ENCODE results near the gene ATP1A2.
"Not testable (repeated sequence)": the region's sequence is repeated elsewhere in the genome, so short reads cannot be mapped to it uniquely, and the experiment has no call there.

The ATP1A2 gene

DNA sequence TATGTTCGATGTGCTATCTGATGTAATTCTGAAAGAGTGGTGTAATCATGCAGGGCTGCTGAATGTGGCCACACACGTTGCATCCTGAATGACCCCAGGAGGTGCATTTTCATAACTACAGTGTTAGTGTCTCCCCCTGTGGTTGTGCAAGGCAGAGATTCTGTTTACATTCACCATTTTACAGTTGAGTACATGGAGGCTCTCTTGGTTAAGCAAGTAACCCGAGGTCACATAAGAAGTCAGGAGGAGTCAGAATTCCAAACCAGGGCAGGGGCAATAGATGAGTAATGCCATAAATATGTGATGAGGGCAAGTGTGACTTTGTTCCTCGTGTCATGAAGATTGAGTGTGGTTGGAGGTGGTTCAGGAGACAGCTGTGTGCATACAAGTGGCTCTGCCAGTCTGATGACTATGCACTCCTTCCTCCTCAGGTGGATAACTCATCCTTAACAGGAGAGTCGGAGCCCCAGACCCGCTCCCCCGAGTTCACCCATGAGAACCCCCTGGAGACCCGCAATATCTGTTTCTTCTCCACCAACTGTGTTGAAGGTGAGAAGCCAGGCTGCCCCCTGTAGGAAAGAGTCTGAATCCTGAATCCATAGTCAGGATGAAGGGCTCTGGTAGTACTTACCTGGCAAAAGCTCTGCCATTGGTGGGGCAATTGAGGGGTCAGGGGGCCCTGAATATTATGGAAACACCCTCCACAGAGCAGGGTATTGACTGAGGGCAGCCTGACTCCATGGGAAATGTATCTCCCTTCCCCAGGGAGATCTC, 9.3 kb downstream of the ATP1A2 start:
- no peak for DNase-seq (ENCODE audit: low read depth)

DNA sequence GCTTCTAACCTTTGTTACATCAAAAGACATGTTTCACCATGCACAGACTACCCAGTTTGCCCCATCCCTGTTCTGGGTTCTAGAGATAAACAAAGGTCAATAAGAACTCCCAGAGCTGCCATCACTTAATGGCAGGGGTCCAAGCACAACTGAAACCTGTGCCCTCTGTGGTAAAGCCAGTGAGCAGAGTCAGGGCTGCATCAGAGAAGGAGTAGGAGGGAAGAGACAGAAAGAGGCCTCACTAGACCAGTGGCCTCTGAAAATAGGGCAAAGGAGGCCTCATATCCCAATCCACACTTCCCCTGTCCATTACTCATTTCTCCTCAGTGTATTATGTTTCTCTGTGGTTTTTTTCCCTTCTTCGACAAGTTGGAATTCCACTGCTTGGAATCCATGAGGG, 10.2 kb downstream of the ATP1A2 start:
- DNase-seq (ENCODE audit: low read depth) = no peak

DNA sequence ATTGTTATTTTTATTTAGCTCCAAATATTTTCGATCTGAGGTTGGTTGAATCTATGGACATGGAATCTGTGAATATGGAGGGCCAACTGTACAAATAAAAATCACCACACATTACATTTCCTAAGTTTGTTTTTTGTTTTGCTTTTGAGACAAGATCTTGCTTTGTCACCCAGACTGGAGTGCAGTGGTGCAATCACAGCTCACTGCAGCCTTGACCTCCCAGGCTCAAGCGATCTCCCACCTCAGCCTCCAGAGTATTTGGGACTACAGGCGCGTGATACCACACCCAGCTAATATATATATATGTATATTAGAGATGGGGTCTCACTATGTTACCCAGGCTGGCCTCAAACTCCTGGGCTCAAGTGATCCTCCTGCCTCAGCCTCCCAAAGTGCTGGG, 10.8 kb downstream of the ATP1A2 start:
- DNase-seq (ENCODE audit: low read depth) = not testable (repeated sequence)

DNA sequence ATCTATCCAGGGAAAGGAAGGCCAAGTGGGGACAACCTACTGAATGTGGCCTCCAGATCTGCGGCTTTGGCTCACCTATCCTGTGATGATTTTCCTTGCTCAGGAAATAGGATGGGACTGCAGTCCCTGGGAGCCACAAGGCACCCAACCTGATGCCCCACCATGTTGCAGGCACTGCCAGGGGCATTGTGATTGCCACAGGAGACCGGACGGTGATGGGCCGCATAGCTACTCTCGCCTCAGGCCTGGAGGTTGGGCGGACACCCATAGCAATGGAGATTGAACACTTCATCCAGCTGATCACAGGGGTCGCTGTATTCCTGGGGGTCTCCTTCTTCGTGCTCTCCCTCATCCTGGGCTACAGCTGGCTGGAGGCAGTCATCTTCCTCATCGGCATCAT, 11.8 kb downstream of the ATP1A2 start:
- DNase-seq (ENCODE audit: low read depth) = no peak

DNA sequence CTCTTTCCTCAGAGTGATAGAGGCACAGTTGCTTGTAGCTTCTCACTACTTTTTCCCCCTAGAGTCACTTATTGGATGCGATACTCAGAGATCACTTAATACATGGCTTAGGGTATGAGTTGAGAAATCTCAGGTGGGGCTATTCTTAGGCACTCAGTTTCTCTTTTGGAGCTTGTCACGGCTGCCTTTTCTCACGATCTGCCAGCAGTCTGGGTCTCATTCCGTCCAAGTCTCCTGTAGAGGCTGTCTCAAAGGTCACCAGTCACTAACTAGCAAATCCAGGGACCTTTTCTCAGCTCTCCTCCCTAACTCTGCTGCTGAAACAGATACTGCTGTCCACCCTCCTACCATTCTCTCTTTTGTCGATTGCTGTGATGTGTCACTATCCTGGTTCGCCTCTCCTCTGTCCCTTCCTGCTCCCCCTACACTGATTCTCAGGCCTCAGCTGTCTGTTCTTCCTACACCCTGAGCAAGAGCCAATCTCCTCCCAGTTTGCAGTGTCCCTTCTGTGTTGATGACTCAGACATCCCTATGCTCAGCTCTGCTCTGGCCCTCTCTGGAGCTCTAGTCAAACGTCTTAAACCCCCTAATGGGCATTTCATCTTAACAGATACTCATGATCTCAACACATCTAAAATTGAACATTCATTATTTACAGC, 12.4 kb downstream of the ATP1A2 start:
- DNase-seq (ENCODE audit: low read depth) = no peak

DNA sequence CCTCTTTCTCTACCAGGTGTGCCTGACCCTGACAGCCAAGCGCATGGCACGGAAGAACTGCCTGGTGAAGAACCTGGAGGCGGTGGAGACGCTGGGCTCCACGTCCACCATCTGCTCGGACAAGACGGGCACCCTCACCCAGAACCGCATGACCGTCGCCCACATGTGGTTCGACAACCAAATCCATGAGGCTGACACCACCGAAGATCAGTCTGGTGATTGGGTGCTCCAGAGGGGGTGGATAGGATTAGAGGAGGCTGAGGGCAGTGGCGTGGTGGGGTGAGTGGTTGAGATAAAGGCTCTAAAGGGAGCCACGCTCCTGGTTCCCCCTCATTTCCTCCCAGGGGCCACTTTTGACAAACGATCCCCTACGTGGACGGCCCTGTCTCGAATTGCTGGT, 13.1 kb downstream of the ATP1A2 start:
- no peak for DNase-seq (ENCODE audit: low read depth)

DNA sequence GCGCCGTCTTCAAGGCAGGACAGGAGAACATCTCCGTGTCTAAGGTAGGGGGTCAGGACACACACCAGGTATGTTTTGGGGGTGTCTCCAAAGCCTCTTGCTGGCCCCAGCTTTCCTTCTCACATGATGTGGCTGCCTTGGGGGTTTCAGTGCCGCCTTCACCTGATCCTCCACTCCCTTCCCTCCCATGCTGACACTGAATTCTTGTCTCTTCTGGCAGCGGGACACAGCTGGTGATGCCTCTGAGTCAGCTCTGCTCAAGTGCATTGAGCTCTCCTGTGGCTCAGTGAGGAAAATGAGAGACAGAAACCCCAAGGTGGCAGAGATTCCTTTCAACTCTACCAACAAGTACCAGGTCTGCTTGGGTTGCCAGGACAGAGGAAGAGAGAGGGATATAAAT, 13.5 kb downstream of the ATP1A2 start:
- DNase-seq (ENCODE audit: low read depth) = no peak

DNA sequence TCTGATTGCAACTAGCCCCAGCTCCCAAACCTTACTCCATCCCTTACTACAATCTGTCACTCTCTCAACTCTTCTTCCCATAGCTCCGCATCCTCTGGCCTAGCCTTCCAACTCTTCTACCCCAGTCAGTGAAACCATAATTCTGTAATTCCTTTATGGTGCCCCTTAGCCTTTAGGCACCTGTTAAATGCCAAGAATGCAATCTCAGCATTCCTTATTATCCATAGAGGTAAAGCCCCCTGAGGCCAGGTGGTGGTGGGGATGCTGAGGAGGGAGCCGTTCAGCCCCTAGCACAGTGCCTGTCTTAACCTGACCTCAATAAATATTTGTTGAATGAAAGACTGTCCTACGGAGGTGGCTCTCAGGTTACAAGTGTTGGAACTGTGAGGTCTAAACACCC, 14.0 kb downstream of the ATP1A2 start:
- no peak for DNase-seq (ENCODE audit: low read depth)

DNA sequence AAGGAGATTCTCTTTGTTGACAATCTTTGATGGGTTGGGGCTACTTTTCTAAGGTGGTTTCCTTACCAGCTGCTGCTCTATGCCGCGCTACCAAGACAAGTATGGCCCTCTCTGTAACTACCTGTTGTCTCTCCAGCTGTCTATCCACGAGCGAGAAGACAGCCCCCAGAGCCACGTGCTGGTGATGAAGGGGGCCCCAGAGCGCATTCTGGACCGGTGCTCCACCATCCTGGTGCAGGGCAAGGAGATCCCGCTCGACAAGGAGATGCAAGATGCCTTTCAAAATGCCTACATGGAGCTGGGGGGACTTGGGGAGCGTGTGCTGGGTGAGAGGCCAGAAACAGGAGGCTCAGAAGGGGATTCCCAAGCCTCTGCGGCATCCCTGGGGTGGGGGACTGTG, 14.4 kb downstream of the ATP1A2 start:
- no peak for DNase-seq (ENCODE audit: low read depth)

DNA sequence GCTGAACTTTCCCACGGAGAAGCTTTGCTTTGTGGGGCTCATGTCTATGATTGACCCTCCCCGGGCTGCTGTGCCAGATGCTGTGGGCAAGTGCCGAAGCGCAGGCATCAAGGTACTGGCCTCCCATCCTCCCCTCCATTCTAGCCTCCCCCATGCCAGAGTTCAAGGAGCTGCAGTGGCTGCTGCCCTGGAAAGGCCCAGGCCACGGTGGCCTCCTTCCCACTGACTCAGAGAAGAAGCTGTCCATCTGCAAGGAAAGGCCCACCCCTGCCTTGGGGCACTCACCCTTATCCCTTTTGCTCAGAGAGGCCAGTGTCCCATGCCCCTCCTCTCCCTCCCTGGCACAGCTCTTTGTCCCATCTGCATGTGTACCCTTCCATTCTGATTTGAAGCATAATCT, 14.9 kb downstream of the ATP1A2 start:
- no peak for DNase-seq (ENCODE audit: low read depth)

DNA sequence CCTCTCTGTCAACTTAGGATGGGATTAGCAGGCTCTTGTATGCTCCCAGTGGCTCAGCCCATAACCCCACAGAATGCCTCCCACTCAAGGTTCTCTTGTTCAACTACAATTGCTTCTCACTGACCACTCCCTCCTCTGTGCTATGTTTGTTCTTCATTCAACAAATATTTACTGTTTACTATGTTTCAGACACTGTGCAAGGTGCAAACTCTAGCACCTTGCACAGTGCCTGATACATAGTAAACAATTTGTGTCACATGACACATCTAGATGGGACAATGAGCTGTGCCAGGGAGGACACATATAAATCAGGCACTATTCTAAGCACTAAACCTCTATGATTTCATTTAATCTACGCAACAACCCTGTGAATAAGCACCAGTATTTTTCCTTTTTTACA, 15.4 kb downstream of the ATP1A2 start:
- no peak for DNase-seq (ENCODE audit: low read depth)

DNA sequence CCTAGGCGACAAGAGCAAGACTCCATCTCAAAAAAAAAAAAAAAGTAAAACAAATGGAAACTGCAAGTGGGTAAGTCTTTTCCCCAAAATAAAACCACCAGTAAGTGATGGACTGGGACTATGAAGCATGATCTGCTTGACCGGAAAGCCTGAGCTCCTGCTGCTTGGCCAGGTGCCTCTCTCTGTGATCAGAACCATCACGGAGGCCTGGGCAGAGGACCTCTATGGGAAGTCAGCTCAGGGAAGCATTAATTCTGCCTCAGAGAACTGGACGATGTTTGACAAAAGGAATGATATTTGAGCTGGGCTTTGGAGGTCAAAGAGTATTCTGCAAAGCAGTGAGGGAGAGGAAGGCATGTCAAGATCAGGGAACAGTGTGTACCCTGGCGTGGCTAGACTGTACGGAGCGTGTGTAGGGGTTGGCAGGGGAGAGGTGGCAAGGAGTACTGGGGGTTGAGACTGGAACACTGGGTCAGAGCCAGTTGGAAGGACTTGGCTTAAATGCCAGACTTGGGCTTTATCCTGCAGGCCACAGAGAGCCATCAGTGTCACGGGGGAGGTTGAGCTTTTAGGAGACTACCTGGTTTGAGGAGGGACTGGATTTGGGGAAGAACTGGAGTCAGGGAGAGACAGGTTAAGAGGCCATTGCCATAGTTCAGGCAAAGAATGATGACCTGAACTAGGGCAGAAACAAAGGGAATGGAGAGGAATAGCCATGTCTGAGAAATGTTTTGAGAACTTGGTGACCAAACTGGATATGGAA, 16.4 kb downstream of the ATP1A2 start:
- no peak for DNase-seq (ENCODE audit: low read depth)

DNA sequence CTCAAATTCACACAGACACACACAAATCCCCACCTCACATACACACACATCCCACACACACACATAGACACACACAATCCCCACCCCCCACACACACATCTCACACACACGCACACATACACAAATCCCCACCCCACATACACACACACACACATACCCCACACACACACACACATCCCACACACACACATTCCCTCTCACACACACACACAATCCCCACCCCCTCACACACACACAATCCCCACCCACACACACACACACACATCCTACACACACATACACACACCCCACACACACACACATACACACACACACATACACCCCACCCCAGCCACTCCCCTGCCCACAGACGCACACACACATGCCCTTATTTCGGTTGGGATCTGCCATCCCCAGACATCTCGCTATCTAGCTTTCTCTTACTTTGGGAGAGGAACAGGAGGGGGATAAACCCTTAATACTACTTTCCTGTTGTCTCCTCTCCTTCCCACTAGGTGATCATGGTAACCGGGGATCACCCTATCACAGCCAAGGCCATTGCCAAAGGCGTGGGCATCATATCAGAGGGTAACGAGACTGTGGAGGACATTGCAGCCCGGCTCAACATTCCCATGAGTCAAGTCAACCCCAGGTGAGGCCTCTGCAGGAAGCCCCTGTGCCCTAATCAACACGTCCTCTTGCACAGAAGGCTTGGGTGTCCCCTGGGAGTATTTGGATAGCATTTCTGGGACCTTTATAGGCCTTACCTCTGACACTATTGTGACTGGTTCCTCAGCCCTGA, 18.6 kb downstream of the ATP1A2 start:
- no peak for DNase-seq (ENCODE audit: low read depth)

DNA sequence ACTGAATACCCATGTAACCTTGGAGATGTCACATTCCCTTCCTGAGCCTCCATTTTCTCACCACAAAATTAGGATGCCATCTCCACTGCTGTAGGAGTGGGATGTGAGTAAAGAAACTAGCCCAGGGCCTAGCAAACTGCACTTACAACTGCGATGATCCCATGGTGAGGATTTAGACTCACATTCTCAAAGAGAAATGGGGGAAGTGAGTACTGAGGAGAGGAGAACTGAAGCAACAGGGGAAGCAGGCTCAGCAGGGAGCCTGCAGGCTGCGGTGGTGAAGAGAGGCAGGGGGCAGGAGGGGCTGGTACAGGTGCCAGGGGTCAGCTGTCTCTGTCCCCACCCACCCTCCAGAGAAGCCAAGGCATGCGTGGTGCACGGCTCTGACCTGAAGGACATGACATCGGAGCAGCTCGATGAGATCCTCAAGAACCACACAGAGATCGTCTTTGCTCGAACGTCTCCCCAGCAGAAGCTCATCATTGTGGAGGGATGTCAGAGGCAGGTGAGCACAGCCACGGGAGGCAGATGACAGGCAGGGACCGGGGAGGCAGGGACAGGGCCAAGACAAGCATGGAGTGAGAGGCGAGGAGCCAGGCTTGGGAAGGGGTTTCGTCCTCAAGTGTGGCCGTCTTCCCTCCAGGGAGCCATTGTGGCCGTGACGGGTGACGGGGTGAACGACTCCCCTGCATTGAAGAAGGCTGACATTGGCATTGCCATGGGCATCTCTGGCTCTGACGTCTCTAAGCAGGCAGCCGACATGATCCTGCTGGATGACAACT, 19.4 kb downstream of the ATP1A2 start:
- DNase-seq (ENCODE audit: low read depth) = no peak

DNA sequence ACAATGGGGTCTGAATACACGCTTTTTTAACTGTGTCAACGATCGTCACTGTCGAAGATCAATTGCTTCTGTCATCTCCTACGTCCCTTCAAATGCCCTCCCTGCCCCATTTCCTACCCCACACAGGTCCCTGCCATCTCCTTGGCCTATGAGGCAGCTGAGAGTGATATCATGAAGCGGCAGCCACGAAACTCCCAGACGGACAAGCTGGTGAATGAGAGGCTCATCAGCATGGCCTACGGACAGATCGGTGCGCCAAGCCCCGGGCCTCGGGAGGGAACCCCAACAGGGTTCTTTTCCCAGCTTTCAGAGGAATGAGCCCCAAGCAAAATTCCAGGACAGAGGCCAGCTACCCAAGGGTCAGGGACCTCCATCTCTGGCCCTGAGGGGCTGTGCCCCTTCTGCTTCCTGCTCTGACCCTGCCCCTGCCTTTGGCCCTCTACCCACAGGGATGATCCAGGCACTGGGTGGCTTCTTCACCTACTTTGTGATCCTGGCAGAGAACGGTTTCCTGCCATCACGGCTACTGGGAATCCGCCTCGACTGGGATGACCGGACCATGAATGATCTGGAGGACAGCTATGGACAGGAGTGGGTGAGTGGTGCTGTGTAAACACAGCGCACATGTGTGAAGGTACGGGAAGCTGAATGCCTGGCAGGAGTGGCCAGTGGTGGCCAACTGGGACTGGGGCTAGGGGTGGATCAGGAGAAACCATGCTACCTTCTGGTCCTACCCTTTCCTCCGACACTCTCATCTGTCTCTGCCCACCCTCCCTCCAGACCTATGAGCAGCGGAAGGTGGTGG, 20.8 kb downstream of the ATP1A2 start:
- no peak for DNase-seq (ENCODE audit: low read depth)

DNA sequence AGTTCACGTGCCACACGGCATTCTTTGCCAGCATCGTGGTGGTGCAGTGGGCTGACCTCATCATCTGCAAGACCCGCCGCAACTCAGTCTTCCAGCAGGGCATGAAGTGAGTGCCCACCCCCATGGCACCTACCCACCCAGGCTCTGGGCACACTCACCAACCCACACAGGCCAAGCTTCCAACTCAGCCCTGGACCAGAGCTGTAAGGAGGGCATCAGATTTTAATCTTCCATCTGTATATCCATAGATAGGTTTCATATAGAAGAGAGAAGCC, 21.3 kb downstream of the ATP1A2 start:
- no peak for DNase-seq (ENCODE audit: low read depth)

DNA sequence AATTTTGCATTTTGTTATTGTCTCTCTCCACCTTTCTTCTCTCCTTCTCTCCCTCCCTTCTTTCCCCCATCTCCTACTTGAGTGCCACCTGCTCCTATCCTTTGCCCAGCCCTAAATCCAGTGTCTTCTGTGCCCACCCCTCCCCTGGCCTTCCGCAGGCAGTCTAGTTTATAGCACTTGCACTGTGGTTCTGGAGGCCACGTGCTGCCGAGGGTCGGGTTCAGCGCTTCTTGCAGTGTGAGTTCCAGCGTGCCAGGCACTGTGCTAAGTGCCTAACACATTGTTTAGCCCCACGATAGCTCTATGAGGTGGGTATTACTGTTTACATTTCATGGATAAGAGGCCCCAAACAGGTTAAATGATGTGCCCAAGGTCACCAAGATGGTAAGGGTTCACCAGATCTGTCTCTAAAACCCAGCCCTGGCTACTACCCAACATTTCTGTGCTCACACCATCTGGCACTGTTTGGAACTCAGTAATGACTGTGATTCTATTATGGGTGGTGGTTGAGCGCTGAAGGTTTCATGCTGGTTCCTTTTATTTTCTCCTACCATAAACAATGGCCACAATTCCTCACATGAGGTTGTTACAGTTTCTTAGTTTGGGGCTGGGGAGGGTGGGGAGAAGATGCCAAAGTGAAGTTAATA, 21.8 kb downstream of the ATP1A2 start:
- no peak for DNase-seq (ENCODE audit: low read depth)

DNA sequence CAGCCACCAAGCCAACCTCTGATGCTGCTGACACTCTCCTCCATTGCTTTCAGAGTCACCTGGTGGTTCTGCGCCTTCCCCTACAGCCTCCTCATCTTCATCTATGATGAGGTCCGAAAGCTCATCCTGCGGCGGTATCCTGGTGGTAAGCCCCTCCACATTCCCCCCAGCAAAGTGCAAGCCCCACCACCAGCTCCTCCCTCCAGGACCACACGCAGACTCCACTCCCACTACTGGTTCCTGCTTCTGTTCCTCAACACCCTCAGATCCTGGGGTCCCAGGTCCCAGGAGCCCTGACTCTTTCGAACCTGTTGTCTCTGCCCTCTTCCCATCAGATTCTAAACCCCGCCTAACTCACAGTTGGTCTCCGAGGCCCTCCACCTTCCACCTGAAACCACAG, 24.3 kb downstream of the ATP1A2 start:
- DNase-seq (ENCODE audit: low read depth) = no peak

DNA sequence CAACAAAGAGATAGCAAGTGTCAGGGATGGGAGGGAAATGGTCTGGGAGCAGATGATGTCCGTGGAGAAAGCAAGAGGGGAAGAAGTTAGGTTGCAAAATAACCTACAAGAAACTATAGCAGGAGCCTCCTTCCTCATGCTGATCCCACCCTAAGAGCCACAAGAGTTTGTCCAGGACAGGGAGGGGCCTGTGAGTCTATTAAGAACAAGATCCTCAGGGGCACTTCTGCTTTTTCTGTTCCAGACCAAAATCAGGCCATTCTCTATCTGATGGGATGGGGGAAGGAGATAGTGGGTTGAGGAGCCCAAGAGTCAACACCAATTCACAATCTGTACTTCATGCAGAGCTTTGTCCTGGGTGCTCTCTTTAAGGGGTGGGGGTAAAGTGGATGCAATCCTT, 28.1 kb downstream of the ATP1A2 start:
- no peak for DNase-seq (ENCODE audit: low read depth)

DNA sequence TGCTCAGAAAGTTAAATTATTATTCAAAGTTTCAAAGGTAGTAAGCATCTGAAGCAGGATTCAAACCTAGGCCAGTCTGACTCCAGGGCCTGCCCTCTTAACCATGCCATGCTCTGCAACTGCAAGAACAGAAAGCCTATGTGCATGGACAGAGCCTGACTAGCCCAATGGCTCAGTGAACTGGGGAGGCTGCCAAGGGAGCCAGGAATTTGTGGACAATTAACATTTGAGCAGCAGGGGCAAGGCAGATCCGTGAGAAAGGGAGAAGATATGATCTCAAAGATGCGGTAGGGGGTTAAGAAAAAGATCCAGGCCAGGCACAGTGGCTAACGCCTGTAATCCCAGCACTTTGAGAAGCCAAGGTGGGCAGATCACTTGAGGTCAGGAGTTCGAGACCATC, 29.4 kb downstream of the ATP1A2 start:
- no peak for DNase-seq (ENCODE audit: low read depth)
